HG03565 (cell line): Measurements from ENCODE around the gene SNAPIN.

Source experiments
- ATAC-seq: cut with Tn5 transposase; IDR thresholded peaks from one replicate; pipeline ENCODE4 v1.9.1; 2021; ENCODE audit warnings: mild to moderate bottlenecking, moderate library complexity; ENCODE audit not compliant: unreplicated experiment

The SNAPIN gene

GRCh38 chr1:153673511-153673910 is 15.0 kb downstream of the SNAPIN start:
- no peak for ATAC-seq

GRCh38 chr1:153677718-153678518 is 19.4 kb downstream of the SNAPIN start:
- no peak for ATAC-seq

GRCh38 chr1:153678519-153679336 is 20.2 kb downstream of the SNAPIN start, which contains the start of gene NPR1:
Gene NPR1 (plus strand): TSS chr1:153678688. CDS start chr1:153679109, 421 bp downstream.
- no peak for ATAC-seq

GRCh38 chr1:153679337-153680119 is 21.0 kb downstream of the SNAPIN start:
- ATAC-seq: no peak

- no peak for ATAC-seq
Observed at GRCh38 chr1:153680120-153680403, 21.6 kb downstream of the SNAPIN start.

- ATAC-seq: no peak
Observed at GRCh38 chr1:153682730-153683129, 24.2 kb downstream of the SNAPIN start.

- no peak for ATAC-seq
Observed at GRCh38 chr1:153683854-153684253, 25.4 kb downstream of the SNAPIN start.

- no peak for ATAC-seq
Observed at GRCh38 chr1:153684892-153685291, 26.4 kb downstream of the SNAPIN start.

- ATAC-seq: no peak
Observed at GRCh38 chr1:153685544-153686340, 27.2 kb downstream of the SNAPIN start.

GRCh38 chr1:153687346-153688125 is 29.0 kb downstream of the SNAPIN start:
- ATAC-seq: no peak

- no peak for ATAC-seq
Observed at GRCh38 chr1:153688276-153688675, 29.8 kb downstream of the SNAPIN start.

GRCh38 chr1:153688736-153689328 is 30.3 kb downstream of the SNAPIN start:
- ATAC-seq: no peak

- ATAC-seq: no peak
Observed at GRCh38 chr1:153693466-153693865, 35.0 kb downstream of the SNAPIN start.

GRCh38 chr1:153696741-153697140 is 38.2 kb downstream of the SNAPIN start:
- no peak for ATAC-seq

- ATAC-seq: no peak
Observed at GRCh38 chr1:153697191-153698019, 38.9 kb downstream of the SNAPIN start.

- ATAC-seq: no peak
Observed at GRCh38 chr1:153698020-153698922, 39.8 kb downstream of the SNAPIN start.

- no peak for ATAC-seq
Observed at GRCh38 chr1:153698923-153699714, 40.6 kb downstream of the SNAPIN start.
